Left ventricle myocardium inferior (tissue), 1 donor: Measurements from ENCODE around the gene PCYT1A. TPM values are rescaled to one million over a fixed set of nuclear protein-coding genes. Genes with fewer than 3 reads are reported as not detected.
A peak's percentile ranks its signal among the peaks of the same experiment; 100 is the strongest.

Experiments used
- DNase-seq: peaks from one replicate; pipeline ENCODE4 v3.0.0-alpha.2; 2020
- H3K27ac ChIP-seq: fragments of 200-600 bp; replicated peaks from 2 replicates; pipeline ENCODE4 v1.8.0; 2021
- H3K27me3 ChIP-seq: fragments of 200-600 bp; 2 replicates; pipeline ENCODE4 v1.8.0; 2021; ENCODE audit warnings: low read depth
- H3K36me3 ChIP-seq: fragments of 200-600 bp; 2 replicates; pipeline ENCODE4 v1.8.0; 2021
- H3K4me1 ChIP-seq: fragments of 200-600 bp; 2 replicates; pipeline ENCODE4 v1.8.0; 2021
- H3K4me3 ChIP-seq: fragments of 200-600 bp; 2 replicates; pipeline ENCODE4 v1.8.0; 2021; ENCODE audit warnings: mild to moderate bottlenecking, moderate library complexity
- H3K9me3 ChIP-seq: fragments of 200-600 bp; replicated peaks from 2 replicates; pipeline ENCODE4 v1.8.0; 2021
- CTCF ChIP-seq: fragments of 200-600 bp; IDR thresholded peaks from 2 replicates; pipeline ENCODE4 v1.8.0; 2021; ENCODE audit warnings: antibody characterized with exemption, mild to moderate bottlenecking, borderline replicate concordance
- intact Hi-C: fragments of 100-400 bp; cut with micrococcal nuclease; formaldehyde crosslinking; loops from one replicate; pipeline ENCODE4 v1.11.0; 2022
- total RNA-seq: library from RNA; stranded (reverse); fragmentation: NEBNext Ultra II Directional; extraction: Animal tissue kit (Norgen Biotek cat#: 25700); gene quantifications from one replicate; pipeline ENCODE4 v1.2.1, GENCODE V29; 2021
- donor health status: DM: no; HTN: yes; CAD: no; lungs with severe emphysema.

PCYT1A gene
- total RNA-seq, 1 donor from 2014 or later, result 93.6 TPM

GRCh38 chr3:196272826-196273225 lies 14.7 kb downstream of the PCYT1A start:
- Histone ChIP-seq H3K4me1 (peaks cover 53% of the 10 kb centered on the region), H3K27ac (peak overlapping the region; percentile 78), H3K4me3 (no peak overlapping the region), H3K27me3 (no peaks in the 10 kb centered on the region), H3K9me3 (no peaks in the 10 kb centered on the region), H3K36me3 (peaks cover 41% of the 10 kb centered on the region)
- intact Hi-C loops, result no loop called here
- peak; percentile 72 for DNase-seq
- TF ChIP-seq CTCF, result no peak

- Histone ChIP-seq H3K27me3 (no peaks in the 10 kb centered on the region), H3K36me3 (peaks cover 64% of the 10 kb centered on the region), H3K9me3 (no peaks in the 10 kb centered on the region), H3K27ac (no peak overlapping the region), H3K4me1 (peaks cover 51% of the 10 kb centered on the region), H3K4me3 (no peak overlapping the region)
- no peak for DNase-seq
- TF ChIP-seq CTCF, result no peak
- intact Hi-C loops, result no loop called here
Observed at GRCh38 chr3:196270499-196270898, 17.0 kb downstream of the PCYT1A start.

GRCh38 chr3:196268284-196269163 lies 19.0 kb downstream of the PCYT1A start:
- H3K27ac ChIP-seq, result peak overlapping the region; percentile 40
- no peaks in the 10 kb centered on the region for H3K27me3 ChIP-seq
- H3K4me3 ChIP-seq, result no peak overlapping the region
- H3K9me3 ChIP-seq, result no peaks in the 10 kb centered on the region
- H3K4me1 ChIP-seq, result peaks cover 33% of the 10 kb centered on the region
- TF ChIP-seq CTCF, result no peak
- H3K36me3 ChIP-seq, result peaks cover 79% of the 10 kb centered on the region
- intact Hi-C loops, result no loop called here
- no peak for DNase-seq

GRCh38 chr3:196263819-196264218 lies 23.7 kb downstream of the PCYT1A start:
- intact Hi-C loops, result no loop called here
- TF ChIP-seq CTCF, result no peak
- Histone ChIP-seq H3K4me3 (no peak overlapping the region), H3K27ac (no peak overlapping the region), H3K27me3 (no peaks in the 10 kb centered on the region), H3K4me1 (peaks cover 11% of the 10 kb centered on the region), H3K36me3 (peaks cover 72% of the 10 kb centered on the region), H3K9me3 (no peaks in the 10 kb centered on the region)
- DNase-seq, result no peak

- intact Hi-C loops, result no loop called here
- H3K9me3 ChIP-seq, result no peaks in the 10 kb centered on the region
- no peak overlapping the region for H3K27ac ChIP-seq
- TF ChIP-seq CTCF, result no peak
- H3K36me3 ChIP-seq, result peaks cover 55% of the 10 kb centered on the region
- H3K27me3 ChIP-seq, result no peaks in the 10 kb centered on the region
- DNase-seq, result no peak
- H3K4me1 ChIP-seq, result no peaks in the 10 kb centered on the region
- H3K4me3 ChIP-seq, result no peak overlapping the region
Observed at GRCh38 chr3:196260784-196261183, 26.7 kb downstream of the PCYT1A start.
